ENCODE data around the gene EN1.

Gene EN1

GRCh38 chr2:118851650-118852049 lies 4.2 kb upstream of the EN1 start:
- DNase-seq (ENCODE audit: low read depth in 1 of 2, low spot score in 1 of 2) = no peak
- no peak overlapping the region for H3K4me3 ChIP-seq (replicated peaks; ENCODE audit: insufficient read depth, low read length)
- TF ChIP-seq CTCF (IDR thresholded peaks at IDR 0.05; ENCODE audit: insufficient read depth, low read length) (no peak), SPI1 (IDR thresholded peaks at IDR 0.05; ENCODE audit: borderline replicate concordance, low read depth) (no peak), POLR2AphosphoS5 (IDR thresholded peaks at IDR 0.05; ENCODE audit: low read depth) (no peak), GABPA (IDR thresholded peaks at IDR 0.05; ENCODE audit: low read depth) (no peak), REST (IDR thresholded peaks at IDR 0.05; ENCODE audit: insufficient replicate concordance, low read depth) (no peak)
- peaks cover 90% of the 10 kb centered on the region for H3K27me3 ChIP-seq (ENCODE audit: insufficient read depth, poor library complexity, severe bottlenecking)
- H3K27ac ChIP-seq (replicated peaks) = no peak overlapping the region

GRCh38 chr2:118850901-118851415 lies 3.5 kb upstream of the EN1 start:
- no peak overlapping the region for H3K27ac ChIP-seq (replicated peaks)
- TF ChIP-seq REST (IDR thresholded peaks at IDR 0.05; ENCODE audit: insufficient replicate concordance, low read depth) = no peak
- no peak for TF ChIP-seq SPI1 (IDR thresholded peaks at IDR 0.05; ENCODE audit: borderline replicate concordance, low read depth)
- no peak for TF ChIP-seq POLR2AphosphoS5 (IDR thresholded peaks at IDR 0.05; ENCODE audit: low read depth)
- no peak for TF ChIP-seq GABPA (IDR thresholded peaks at IDR 0.05; ENCODE audit: low read depth)
- no peak for TF ChIP-seq CTCF (IDR thresholded peaks at IDR 0.05; ENCODE audit: insufficient read depth, low read length)
- no peak for DNase-seq (ENCODE audit: low read depth in 1 of 2, low spot score in 1 of 2)
- no peak overlapping the region for H3K4me3 ChIP-seq (replicated peaks; ENCODE audit: insufficient read depth, low read length)
- H3K27me3 ChIP-seq (ENCODE audit: insufficient read depth, poor library complexity, severe bottlenecking) = peaks cover 87% of the 10 kb centered on the region

- no peak for TF ChIP-seq SPI1 (IDR thresholded peaks at IDR 0.05; ENCODE audit: borderline replicate concordance, low read depth)
- TF ChIP-seq CTCF (IDR thresholded peaks at IDR 0.05; ENCODE audit: insufficient read depth, low read length) = no peak
- TF ChIP-seq GABPA (IDR thresholded peaks at IDR 0.05; ENCODE audit: low read depth) = no peak
- TF ChIP-seq POLR2AphosphoS5 (IDR thresholded peaks at IDR 0.05; ENCODE audit: low read depth) = no peak
- no peak for TF ChIP-seq REST (IDR thresholded peaks at IDR 0.05; ENCODE audit: insufficient replicate concordance, low read depth)
- Histone ChIP-seq H3K27me3 (ENCODE audit: insufficient read depth, poor library complexity, severe bottlenecking) (peaks cover 89% of the 10 kb centered on the region), H3K27ac (replicated peaks) (no peak overlapping the region), H3K4me3 (replicated peaks; ENCODE audit: insufficient read depth, low read length) (no peak overlapping the region)
- DNase-seq (ENCODE audit: low read depth in 1 of 2, low spot score in 1 of 2) = no peak
Measured at GRCh38 chr2:118850168-118850900, 2.9 kb upstream of the EN1 start.

Data from HL-60 (cell line).